K562 (cell line): Measurements from ENCODE around the gene JPH3.

Experiments used
- FOXP1 ChIP-seq: sonication (generic); formaldehyde crosslinking; IDR thresholded peaks from 2 replicates; pipeline ENCODE4 v1.8.0; 2022; ENCODE audit warnings: mild to moderate bottlenecking, missing genetic modification reagents
- GABPA ChIP-seq: fragments of 200-800 bp; sonication (Bioruptor generic); conservative IDR thresholded peaks from 2 replicates; pipeline ENCODE4 v1.6.1; 2016; ENCODE audit warnings: low read depth, missing genetic modification characterization, missing compliant biosample characterization
- SRF ChIP-seq, 2 experiments: fragments of 250-450, 450-650 bp in 1 of 2; sonication (Bioruptor Pico) in 1 of 2; sonication (generic) in 1 of 2; formaldehyde crosslinking; IDR thresholded peaks; 2 replicates each; pipeline versions ENCODE4 v1.5.0 to v1.5.1; 2020 to 2022; ENCODE audit warnings: mild to moderate bottlenecking in 1 of 2, missing genetic modification reagents in 1 of 2
- TARDBP ChIP-seq: fragments of 450-650 bp; IDR thresholded peaks from 2 replicates; pipeline ENCODE4 v1.6.1; 2016
- USF1 ChIP-seq: sonication (generic); formaldehyde crosslinking; IDR thresholded peaks from 2 replicates; pipeline ENCODE4 v1.9.0; 2022; ENCODE audit warnings: mild to moderate bottlenecking, missing genetic modification reagents
- ZHX1 ChIP-seq: fragments of 150-350 bp; conservative IDR thresholded peaks from 2 replicates; pipeline ENCODE4 v1.6.1; 2014; ENCODE audit warnings: low read length
- ZNF407 ChIP-seq: fragments of 450-650 bp; IDR thresholded peaks from 2 replicates; pipeline ENCODE4 v1.6.1; 2016; ENCODE audit warnings: low read depth

DNA sequence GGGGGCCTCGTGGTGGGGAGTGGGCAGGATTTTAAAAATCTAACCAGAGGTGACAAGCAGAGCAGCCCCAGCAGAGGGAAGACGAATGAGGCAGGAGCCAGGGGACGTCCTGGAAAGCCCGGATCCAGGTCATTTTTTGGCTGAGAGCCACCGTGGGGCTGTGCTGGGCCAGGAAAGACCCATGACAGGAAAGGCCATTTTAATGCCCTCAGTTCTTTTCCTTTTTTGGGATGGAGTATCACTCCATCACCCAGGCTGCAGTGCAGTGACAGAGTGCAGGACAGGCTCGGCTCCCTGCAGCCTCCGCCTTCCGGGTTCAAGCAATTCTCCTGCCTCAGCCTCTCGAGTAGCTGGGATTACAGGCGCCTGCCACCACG lies 30.5 kb upstream of the JPH3 start:
- TF ChIP-seq FOXP1, result no peak
- no peak for TF ChIP-seq GABPA (tag)
- no peak for TF ChIP-seq ZHX1
- TF ChIP-seq ZNF407, result no peak
- TF ChIP-seq SRF (CRISPR knock-in tag; IDR thresholded peaks at IDR 0.05), result no peak
- no peak for TF ChIP-seq TARDBP
- TF ChIP-seq USF1 (CRISPR knock-in tag), result no peak
